HepG2 (cell line): ENCODE data around the gene NFIC. TPM values are rescaled to one million over a fixed set of nuclear protein-coding genes. Genes with fewer than 3 reads are reported as not detected.

Source experiments
- BCL6 ChIP-seq: IDR thresholded peaks from 2 replicates; pipeline ENCODE4 v1.6.1; 2016; ENCODE audit warnings: missing genetic modification reagents, missing compliant biosample characterization
- FOXP1 ChIP-seq, 2 experiments: fragments of 450-650 bp in 1 of 2; IDR thresholded peaks; 2 replicates each; pipeline ENCODE4 v1.6.1; 2017 to 2018; ENCODE audit warnings: antibody characterized with exemption in 1 of 2
- HNRNPLL ChIP-seq: fragments of 200-400 bp; formaldehyde crosslinking; IDR thresholded peaks from 2 replicates; pipeline ENCODE4 v1.6.1; 2017; ENCODE audit warnings: mild to moderate bottlenecking, low read depth, low read length; ENCODE audit not compliant: poor library complexity, severe bottlenecking
- KDM6A ChIP-seq: IDR thresholded peaks from 2 replicates; pipeline ENCODE4 v1.6.1; 2016; ENCODE audit warnings: low read depth
- LCORL ChIP-seq, 2 experiments: fragments of 450-650 bp in 1 of 2; sonication (generic) in 1 of 2; formaldehyde crosslinking in 1 of 2; IDR thresholded peaks; 2 replicates each; pipeline versions ENCODE4 v1.5.0 to v1.6.1; 2017 to 2020; ENCODE audit warnings: antibody characterized with exemption in 1 of 2, missing genetic modification reagents in 1 of 2
- NFRKB ChIP-seq: fragments of 450-650 bp; IDR thresholded peaks from 2 replicates; pipeline ENCODE4 v1.6.1; 2017
- NR2C2 ChIP-seq: sonication (generic); formaldehyde crosslinking; IDR thresholded peaks from 2 replicates; pipeline ENCODE4 v1.4.0; 2020; ENCODE audit warnings: missing genetic modification reagents, mild to moderate bottlenecking, moderate library complexity, borderline replicate concordance
- PHF8 ChIP-seq: sonication (generic); formaldehyde crosslinking; IDR thresholded peaks from 2 replicates; pipeline ENCODE4 v1.5.0; 2020; ENCODE audit warnings: missing genetic modification reagents
- POLR2A ChIP-seq, 2 experiments: IDR thresholded peaks; 2 replicates each; pipeline ENCODE4 v1.6.1; 2011; ENCODE audit warnings: low read depth in 2 of 2, low read length in 2 of 2, mild to moderate bottlenecking in 1 of 2, moderate library complexity in 1 of 2; ENCODE audit not compliant: insufficient read depth in 1 of 2
- RARA ChIP-seq: IDR thresholded peaks from 2 replicates; pipeline ENCODE4 v1.6.1; 2016; ENCODE audit warnings: missing genetic modification reagents, missing compliant biosample characterization
- SETDB1 ChIP-seq: sonication (generic); formaldehyde crosslinking; IDR thresholded peaks from 2 replicates; pipeline ENCODE4 v1.5.1; 2020; ENCODE audit warnings: missing genetic modification reagents, mild to moderate bottlenecking, borderline replicate concordance
- SP1 ChIP-seq, 2 experiments: fragments of 450-650 bp in 1 of 2; sonication (generic) in 1 of 2; formaldehyde crosslinking in 1 of 2; IDR thresholded peaks; 2 replicates each; pipeline versions ENCODE4 v1.4.0 to v1.6.1; 2016 to 2020; ENCODE audit warnings: missing genetic modification reagents in 1 of 2
- ZKSCAN1 ChIP-seq: fragments of 150-350 bp; IDR thresholded peaks from 2 replicates; pipeline ENCODE4 v1.6.1; 2014; ENCODE audit warnings: low read length
- ZNF660 ChIP-seq: sonication (generic); formaldehyde crosslinking; IDR thresholded peaks from 2 replicates; pipeline ENCODE4 v1.5.1; 2020; ENCODE audit warnings: mild to moderate bottlenecking, low read depth, missing genetic modification reagents, borderline replicate concordance
- ZSCAN20 ChIP-seq: sonication (generic); formaldehyde crosslinking; IDR thresholded peaks from 2 replicates; pipeline ENCODE4 v1.4.0; 2020; ENCODE audit warnings: missing genetic modification reagents, mild to moderate bottlenecking, borderline replicate concordance
- ZSCAN31 ChIP-seq: sonication (generic); formaldehyde crosslinking; IDR thresholded peaks from 2 replicates; pipeline ENCODE4 v1.5.0; 2020; ENCODE audit warnings: low read depth, mild to moderate bottlenecking, missing genetic modification reagents
- polyA plus RNA-seq, 8 experiments: library from polyadenylated mRNA; depleted of rRNA in 3 of 8; stranded (reverse) in 7 of 8; unstranded in 1 of 8; fragments of >200 nt; fragmentation: Illumina TruSeq in 4 of 8; extraction: Trizol in 4 of 8; gene quantifications; 2 replicates each; pipeline versions ENCODE4 v1.2.1 to v1.2.3, GENCODE V29; 2011 to 2016; ENCODE audit warnings: low read depth in 4 of 8, missing spikeins in 1 of 8, mixed read lengths in 1 of 8; ENCODE audit not compliant: insufficient read depth in 1 of 8
- total RNA-seq, 5 experiments: library from RNA; depleted of rRNA; stranded (reverse); fragments of >200 nt; fragmentation: Illumina TruSeq; extraction: Trizol; gene quantifications; 2 replicates each; pipeline ENCODE4 v1.2.3, GENCODE V29; 2016; ENCODE audit warnings: low read depth in 1 of 5
- TF ChIP-seq, protein P1 (sequence below): sonication (generic); formaldehyde crosslinking; IDR thresholded peaks from 2 replicates; pipeline ENCODE4 v1.5.0; 2020; ENCODE audit warnings: missing genetic modification reagents
- TF ChIP-seq, protein P2 (sequence below): IDR thresholded peaks from 2 replicates; pipeline ENCODE4 v1.6.1; 2012; ENCODE audit warnings: low read depth, low read length, improper control_type of control experiment
- TF ChIP-seq, protein P3 (sequence below): IDR thresholded peaks from 2 replicates; pipeline ENCODE4 v1.6.1; 2016; ENCODE audit warnings: low read depth, borderline replicate concordance
- TF ChIP-seq, protein P4 (sequence below): IDR thresholded peaks from 2 replicates; pipeline ENCODE4 v1.6.1; 2012; ENCODE audit warnings: inconsistent platforms
- TF ChIP-seq, protein P5 (sequence below): sonication (generic); formaldehyde crosslinking; IDR thresholded peaks from 2 replicates; pipeline ENCODE4 v1.4.0; 2020; ENCODE audit warnings: missing genetic modification reagents

NFIC gene
- total and polyA plus RNA-seq, 2 of the 13 experiments (the other 11 are each of a cell fraction or from before 2014, with no cell fraction given): 1.3 to 2.5 TPM

DNA sequence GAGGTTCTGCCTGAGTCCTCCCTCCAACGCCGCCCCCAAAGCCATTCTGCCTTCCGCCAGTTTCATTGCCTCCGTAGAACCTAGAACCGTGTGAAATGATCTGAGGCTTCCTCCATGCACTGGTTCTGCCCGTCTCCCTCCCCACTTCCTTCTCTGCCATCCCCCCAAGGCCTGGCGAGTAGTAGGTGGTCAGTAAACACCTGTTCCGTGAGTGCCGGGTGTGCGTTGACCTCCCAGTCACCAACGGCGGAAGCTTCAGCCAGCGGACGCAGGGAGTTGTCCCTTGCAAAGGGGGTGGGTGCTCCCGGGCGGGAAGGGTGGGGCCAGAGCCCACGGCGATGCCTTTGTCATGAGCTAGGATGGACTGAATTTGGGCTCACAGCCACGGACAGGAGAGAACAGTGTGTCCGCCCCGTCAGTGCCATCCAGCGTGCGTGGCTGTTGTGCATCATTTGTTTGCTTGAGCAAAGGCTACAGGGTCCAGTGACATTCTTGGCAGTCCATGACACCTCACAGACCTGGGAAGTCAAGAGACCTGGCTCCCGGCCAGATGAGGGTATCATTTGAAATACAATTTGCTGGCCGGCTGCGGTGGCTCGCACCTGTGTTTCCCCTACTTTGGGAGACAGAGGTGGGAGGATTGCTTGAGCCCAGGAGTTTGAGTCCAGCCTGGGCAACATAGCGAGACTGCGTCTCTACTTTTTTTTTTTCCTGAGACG lies 43.1 kb downstream of the NFIC start (continued):
- TF ChIP-seq LCORL (IDR thresholded peaks at IDR 0.05) (0 out of 2 replicates have a peak, but pooled peaks have one; percentile 43), LCORL (CRISPR knock-in tag; IDR thresholded peaks at IDR 0.05) (peak; percentile 86), ZSCAN20 (CRISPR knock-in tag) (no peak), ZKSCAN1 (peak; percentile 79), FOXP1 (IDR thresholded peaks at IDR 0.05) (no peak), FOXP1 (CRISPR knock-in tag; IDR thresholded peaks at IDR 0.05) (peak; percentile 76), SETDB1 (no peak), KDM6A (CRISPR knock-in tag) (no peak), RARA (peak; percentile 84), NR2C2 (CRISPR knock-in tag) (0 out of 2 replicates have a peak, but pooled peaks have one; percentile 24), NFRKB (no peak), POLR2A (IDR thresholded peaks at IDR 0.05; ENCODE audit: insufficient read depth in 1 of 2, low read depth in 2 of 2, low read length in 2 of 2) (0 out of 4 replicates have a peak, but pooled peaks of 1 of the 2 experiments have one; percentile 13), SP1 (IDR thresholded peaks at IDR 0.05) (no peak), SP1 (CRISPR knock-in tag; IDR thresholded peaks at IDR 0.05) (peak; percentile 32; the same call in 1 of the 2 replicates), PHF8 (CRISPR knock-in tag) (peak; percentile 42; the same call in 1 of the 2 replicates), HNRNPLL (peak; percentile 61), ZSCAN31 (CRISPR knock-in tag) (no peak), ZNF660 (no peak), BCL6 (0 out of 2 replicates have a peak, but pooled peaks have one; percentile 38)
- TF ChIP-seq, protein P1, sequence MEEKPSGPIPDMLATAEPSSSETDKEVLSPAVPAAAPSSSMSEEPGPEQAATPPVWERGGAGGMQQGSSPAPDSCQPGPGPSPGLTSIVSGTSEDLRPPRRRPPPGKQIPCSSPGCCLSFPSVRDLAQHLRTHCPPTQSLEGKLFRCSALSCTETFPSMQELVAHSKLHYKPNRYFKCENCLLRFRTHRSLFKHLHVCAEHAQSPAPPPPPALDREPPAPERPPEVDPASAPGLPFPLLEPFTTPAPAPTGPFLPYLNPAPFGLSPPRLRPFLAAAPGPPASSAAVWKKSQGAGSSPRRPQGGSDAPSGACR (CRISPR knock-in tag): 0 out of 2 replicates have a peak, but pooled peaks have one; percentile 50
- TF ChIP-seq, protein P2, sequence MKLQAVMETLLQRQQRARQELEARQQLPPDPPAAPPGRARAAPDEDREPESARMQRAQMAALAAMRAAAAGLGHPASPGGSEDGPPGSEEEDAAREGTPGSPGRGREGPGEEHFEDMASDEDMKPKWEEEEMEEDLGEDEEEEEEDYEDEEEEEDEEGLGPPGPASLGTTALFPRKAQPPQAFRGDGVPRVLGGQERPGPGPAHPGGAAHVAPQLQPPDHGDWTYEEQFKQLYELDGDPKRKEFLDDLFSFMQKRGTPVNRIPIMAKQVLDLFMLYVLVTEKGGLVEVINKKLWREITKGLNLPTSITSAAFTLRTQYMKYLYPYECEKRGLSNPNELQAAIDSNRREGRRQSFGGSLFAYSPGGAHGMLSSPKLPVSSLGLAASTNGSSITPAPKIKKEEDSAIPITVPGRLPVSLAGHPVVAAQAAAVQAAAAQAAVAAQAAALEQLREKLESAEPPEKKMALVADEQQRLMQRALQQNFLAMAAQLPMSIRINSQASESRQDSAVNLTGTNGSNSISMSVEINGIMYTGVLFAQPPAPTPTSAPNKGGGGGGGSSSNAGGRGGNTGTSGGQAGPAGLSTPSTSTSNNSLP: no peak
- TF ChIP-seq, protein P3, sequence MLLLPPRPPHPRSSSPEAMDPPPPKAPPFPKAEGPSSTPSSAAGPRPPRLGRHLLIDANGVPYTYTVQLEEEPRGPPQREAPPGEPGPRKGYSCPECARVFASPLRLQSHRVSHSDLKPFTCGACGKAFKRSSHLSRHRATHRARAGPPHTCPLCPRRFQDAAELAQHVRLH (CRISPR knock-in tag): peak; percentile 37; the same call in 1 of the 2 replicates
- TF ChIP-seq, protein P4, sequence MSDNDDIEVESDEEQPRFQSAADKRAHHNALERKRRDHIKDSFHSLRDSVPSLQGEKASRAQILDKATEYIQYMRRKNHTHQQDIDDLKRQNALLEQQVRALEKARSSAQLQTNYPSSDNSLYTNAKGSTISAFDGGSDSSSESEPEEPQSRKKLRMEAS: peak; percentile 55
- TF ChIP-seq, protein P5, sequence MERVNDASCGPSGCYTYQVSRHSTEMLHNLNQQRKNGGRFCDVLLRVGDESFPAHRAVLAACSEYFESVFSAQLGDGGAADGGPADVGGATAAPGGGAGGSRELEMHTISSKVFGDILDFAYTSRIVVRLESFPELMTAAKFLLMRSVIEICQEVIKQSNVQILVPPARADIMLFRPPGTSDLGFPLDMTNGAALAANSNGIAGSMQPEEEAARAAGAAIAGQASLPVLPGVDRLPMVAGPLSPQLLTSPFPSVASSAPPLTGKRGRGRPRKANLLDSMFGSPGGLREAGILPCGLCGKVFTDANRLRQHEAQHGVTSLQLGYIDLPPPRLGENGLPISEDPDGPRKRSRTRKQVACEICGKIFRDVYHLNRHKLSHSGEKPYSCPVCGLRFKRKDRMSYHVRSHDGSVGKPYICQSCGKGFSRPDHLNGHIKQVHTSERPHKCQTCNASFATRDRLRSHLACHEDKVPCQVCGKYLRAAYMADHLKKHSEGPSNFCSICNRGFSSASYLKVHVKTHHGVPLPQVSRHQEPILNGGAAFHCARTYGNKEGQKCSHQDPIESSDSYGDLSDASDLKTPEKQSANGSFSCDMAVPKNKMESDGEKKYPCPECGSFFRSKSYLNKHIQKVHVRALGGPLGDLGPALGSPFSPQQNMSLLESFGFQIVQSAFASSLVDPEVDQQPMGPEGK (CRISPR knock-in tag): peak; percentile 63; the same call in 1 of the 2 replicates
